ENCODE measurements around the gene PCSK5. TPM values are rescaled to one million over a fixed set of nuclear protein-coding genes. Genes with fewer than 3 reads are reported as not detected.

PCSK5 gene
- total and polyA plus RNA-seq, 2 donors (not counting 1 experiment from before 2014, with no cell fraction given): 0.09 TPM; not detected in 1

GRCh38 chr9:76311537-76311936 lies 421.1 kb downstream of the PCSK5 start:
- Histone ChIP-seq H3K27ac (ENCODE audit: low read length in 2 of 2) (no peak overlapping the region), H3K79me2 (ENCODE audit: control insufficient read depth, insufficient read depth, low read length) (no peaks in the 10 kb centered on the region), H3K36me3 (replicated peaks in 1 of 2; ENCODE audit: control extremely low read depth in 1 of 2, control insufficient read depth in 1 of 2, extremely low read depth in 1 of 2, insufficient read depth in 2 of 2, low read length in 1 of 2) (no peaks in the 10 kb centered on the region), H3K9me3 (ENCODE audit: control extremely low read depth in 1 of 3, control insufficient read depth in 2 of 3, insufficient read depth in 1 of 3, low read length in 2 of 3) (no peaks in the 10 kb centered on the region), H3K27me3 (replicated peaks in 1 of 4; ENCODE audit: control extremely low read depth in 1 of 4, control insufficient read depth in 3 of 4, insufficient read depth in 4 of 4, low read length in 3 of 4) (no peaks in the 10 kb centered on the region), H3K4me3 (ENCODE audit: control extremely low read depth in 1 of 5, extremely low read depth in 1 of 5, insufficient read depth in 1 of 5, low read depth in 2 of 5, low read length in 4 of 5) (no peak overlapping the region), H3K4me2 (replicated peaks; ENCODE audit: low read depth, low read length, poor library complexity, severe bottlenecking) (no peak overlapping the region), H2AFZ (ENCODE audit: insufficient read depth, low read depth, low read length, poor library complexity, severe bottlenecking) (no peak overlapping the region), H4K20me1 (ENCODE audit: control insufficient read depth, insufficient read depth, low read length, poor library complexity, severe bottlenecking) (no peaks in the 10 kb centered on the region), H3K4me1 (ENCODE audit: control insufficient read depth in 2 of 2, insufficient read depth in 2 of 2, low read length in 2 of 2) (no peaks in the 10 kb centered on the region), H3K9ac (ENCODE audit: low read length) (no peak overlapping the region)
- Mint-ChIP-seq H3K4me3 (no peak overlapping the region), H3K27me3 (peaks cover 16% of the 10 kb centered on the region), H3K9me3 (ENCODE audit: insufficient read depth) (no peaks in the 10 kb centered on the region), H3K4me1 (no peaks in the 10 kb centered on the region), H3K27ac (no peak overlapping the region)
- intact Hi-C loops (cut with micrococcal nuclease): no loop called here
- DNase-seq (no peak), ATAC-seq (ENCODE audit: low read depth) (no peak)
- 83% methylated on average over 2 of the region's 5 CpGs for WGBS (ENCODE audit: insufficient coverage)
- TF ChIP-seq EZH2 (IDR thresholded peaks at IDR 0.05; ENCODE audit: borderline replicate concordance, insufficient read depth, low read depth, low read length, poor library complexity, severe bottlenecking) (no peak), CTCF (IDR thresholded peaks at IDR 0.05) (no peak)
- CTCF ChIA-PET: interaction anchor here (1.3 kb wide), 1 partner anchor 9 kb away, joined by 4 read pairs; no protein-coding TSS in a partner anchor
- POLR2A ChIA-PET: no interaction called here

GRCh38 chr9:76313771-76314170 lies 423.3 kb downstream of the PCSK5 start:
- Histone ChIP-seq H3K9ac (ENCODE audit: low read length) (no peak overlapping the region), H3K79me2 (ENCODE audit: control insufficient read depth, insufficient read depth, low read length) (no peaks in the 10 kb centered on the region)
- no peak for ATAC-seq (ENCODE audit: low read depth)

More at GRCh38 chr9:76313771-76314170, 423.3 kb downstream of the PCSK5 start:
- H4K20me1 ChIP-seq (ENCODE audit: control insufficient read depth, insufficient read depth, low read length, poor library complexity, severe bottlenecking): no peaks in the 10 kb centered on the region
- Mint-ChIP-seq H3K4me1 (no peaks in the 10 kb centered on the region), H3K4me3 (no peak overlapping the region), H3K27ac (no peak overlapping the region), H3K27me3 (peaks cover 7% of the 10 kb centered on the region), H3K9me3 (ENCODE audit: insufficient read depth) (no peaks in the 10 kb centered on the region)
- H3K9me3 ChIP-seq (ENCODE audit: control extremely low read depth in 1 of 3, control insufficient read depth in 2 of 3, insufficient read depth in 1 of 3, low read length in 2 of 3): no peaks in the 10 kb centered on the region
- no peaks in the 10 kb centered on the region for H3K36me3 ChIP-seq (replicated peaks in 1 of 2; ENCODE audit: control extremely low read depth in 1 of 2, control insufficient read depth in 1 of 2, extremely low read depth in 1 of 2, insufficient read depth in 2 of 2, low read length in 1 of 2)
- WGBS (ENCODE audit: insufficient coverage): 88% methylated on average over 1 of the region's 2 CpGs
- H3K4me2 ChIP-seq (replicated peaks; ENCODE audit: low read depth, low read length, poor library complexity, severe bottlenecking): no peak overlapping the region
- H2AFZ ChIP-seq (ENCODE audit: insufficient read depth, low read depth, low read length, poor library complexity, severe bottlenecking): no peak overlapping the region
- TF ChIP-seq CTCF (IDR thresholded peaks at IDR 0.05) (no peak), EZH2 (IDR thresholded peaks at IDR 0.05; ENCODE audit: borderline replicate concordance, insufficient read depth, low read depth, low read length, poor library complexity, severe bottlenecking) (no peak)
- POLR2A ChIA-PET: no interaction called here
- no peaks in the 10 kb centered on the region for H3K27me3 ChIP-seq (replicated peaks in 1 of 4; ENCODE audit: control extremely low read depth in 1 of 4, control insufficient read depth in 3 of 4, insufficient read depth in 4 of 4, low read length in 3 of 4)
- no peak for DNase-seq
- H3K4me1 ChIP-seq (ENCODE audit: control insufficient read depth in 2 of 2, insufficient read depth in 2 of 2, low read length in 2 of 2): no peaks in the 10 kb centered on the region
- no peak overlapping the region for H3K4me3 ChIP-seq (ENCODE audit: control extremely low read depth in 1 of 5, extremely low read depth in 1 of 5, insufficient read depth in 1 of 5, low read depth in 2 of 5, low read length in 4 of 5)
- H3K27ac ChIP-seq (ENCODE audit: low read length in 2 of 2): no peak overlapping the region
- CTCF ChIA-PET: interaction anchor here (0.8 kb wide), 1 partner anchor 11 kb away, joined by 4 read pairs; no protein-coding TSS in a partner anchor
- intact Hi-C loops (cut with micrococcal nuclease): no loop called here
